T1000 (cell line): ENCODE results near the gene YBX1.
"Not testable (repeated sequence)": the region's sequence is repeated elsewhere in the genome, so short reads cannot be mapped to it uniquely, and the experiment has no call there.

ENCODE experiments used
- DNase-seq: peaks from one replicate; lab custom pipeline; 2025; ENCODE audit warnings: mixed read lengths; lab: John Stamatoyannopoulos, UW

The YBX1 gene

DNA sequence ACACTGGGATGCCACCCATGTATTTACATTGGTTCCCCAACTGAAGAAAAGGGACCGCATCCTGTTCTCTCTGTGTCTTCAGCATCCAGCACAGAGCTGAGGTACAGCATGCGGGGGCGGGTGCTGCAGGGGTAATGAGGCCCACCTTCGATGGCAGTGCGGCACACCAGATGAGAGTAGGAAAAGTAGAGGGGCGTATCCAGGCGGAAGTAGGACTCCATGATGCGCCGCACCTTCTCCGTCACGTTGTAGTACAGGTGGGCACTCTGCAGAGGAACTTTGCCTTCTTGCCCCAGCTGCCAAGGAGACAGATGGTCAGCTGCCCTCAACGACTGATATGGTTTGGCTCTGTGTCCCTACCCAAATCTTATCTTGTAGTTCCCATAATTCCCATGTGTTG lies 67.8 kb downstream of the YBX1 start:
- DNase-seq: no peak

DNA sequence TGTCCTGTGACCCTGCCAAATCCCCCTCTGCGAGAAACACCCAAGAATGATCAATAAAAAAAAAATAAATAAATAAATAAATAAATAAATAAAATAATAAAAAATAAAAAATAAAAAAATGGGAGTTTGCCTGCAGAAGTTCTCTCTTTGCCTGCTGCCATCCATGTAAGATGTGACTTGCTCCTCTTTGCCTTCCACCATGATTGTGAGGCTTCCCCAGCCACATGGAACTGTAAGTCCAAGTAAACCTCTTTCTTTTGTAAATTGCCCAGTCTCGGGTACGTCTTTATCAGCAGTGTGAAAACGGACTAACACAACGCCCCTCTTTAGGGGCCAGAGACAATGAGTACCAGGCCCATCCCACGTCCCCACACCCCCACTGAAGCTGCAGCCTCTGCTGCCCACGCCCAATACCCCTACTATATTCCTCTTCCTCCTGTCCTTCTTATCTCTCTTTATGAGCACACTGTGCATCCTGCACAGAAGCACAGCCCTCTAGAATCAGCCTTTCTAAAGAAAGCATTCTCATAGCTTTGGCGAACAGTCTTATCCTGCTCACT lies 69.4 kb downstream of the YBX1 start:
- DNase-seq: not testable (repeated sequence)

DNA sequence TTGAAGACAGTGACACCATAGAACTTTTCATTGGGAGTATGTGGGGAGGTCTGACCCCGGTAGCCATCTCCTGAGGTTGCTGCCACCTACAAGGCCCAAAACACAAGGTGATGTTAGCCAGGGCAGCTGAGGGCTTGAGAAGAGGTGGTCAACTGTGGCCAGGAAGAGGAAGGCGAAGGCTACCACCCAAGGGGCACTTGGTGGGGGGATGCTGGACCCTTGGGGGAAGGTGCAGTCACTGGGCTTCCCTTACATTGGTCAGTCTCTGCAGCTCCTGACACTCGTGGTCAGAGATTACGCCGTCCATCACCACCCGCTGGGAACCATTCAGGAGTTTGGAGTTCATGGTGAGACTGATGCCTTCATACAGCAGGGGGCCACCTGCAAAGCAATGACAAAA lies 70.1 kb downstream of the YBX1 start:
- DNase-seq: no peak

DNA sequence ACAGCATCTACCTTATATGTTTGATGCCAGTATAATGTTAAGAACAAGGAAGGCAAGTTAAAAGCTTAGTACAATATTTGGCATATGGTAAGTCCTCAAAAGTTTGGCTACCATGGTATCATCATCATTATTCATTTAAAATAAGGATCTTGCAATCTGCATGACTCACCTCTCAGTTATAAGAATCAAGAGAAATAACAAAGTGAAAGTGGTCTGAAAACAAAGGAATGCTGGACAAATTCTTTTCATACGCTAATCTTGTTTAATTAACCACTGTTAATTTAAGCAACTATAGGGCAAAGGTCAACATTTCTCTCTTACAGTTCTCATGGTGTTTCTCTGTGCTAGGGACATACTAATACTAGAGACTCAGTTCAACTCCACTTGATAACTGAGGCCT lies 70.9 kb downstream of the YBX1 start:
- no peak for DNase-seq
